Spleen (tissue), 11 donors: Measurements from ENCODE around the gene KREMEN2. TPM values are rescaled to one million over a fixed set of nuclear protein-coding genes. Genes with fewer than 3 reads are reported as not detected.

Source experiments
- DNase-seq: peaks from one replicate; pipeline ENCODE4 v3.0.0-alpha.2; 2020
- H3K27ac ChIP-seq, 8 donors: fragments of 200-600 bp; sonication (generic) in 7 of 8; 1 replicate in 4 of 8; 2 replicates in 4 of 8; pipeline versions ENCODE4 v1.5.0 to v1.8.0; 2016 to 2021; ENCODE audit warnings: inconsistent platforms in 4 of 8, mild to moderate bottlenecking in 4 of 8, moderate library complexity in 1 of 8
- H3K27me3 ChIP-seq, 7 donors: fragments of 200-600 bp; sonication (generic) in 6 of 7; replicated peaks in 1 of 7; 1 replicate in 4 of 7; 2 replicates in 3 of 7; pipeline versions ENCODE4 v1.5.0 to v1.8.0; 2016 to 2021; ENCODE audit warnings: inconsistent platforms in 3 of 7, mild to moderate bottlenecking in 1 of 7
- H3K36me3 ChIP-seq, 6 donors: fragments of 200-600 bp; sonication (generic) in 5 of 6; 1 replicate in 4 of 6; 2 replicates in 2 of 6; pipeline versions ENCODE4 v1.5.0 to v1.8.0; 2016 to 2021; ENCODE audit warnings: inconsistent platforms in 2 of 6
- H3K4me1 ChIP-seq, 6 donors: fragments of 200-600 bp; sonication (generic) in 5 of 6; 1 replicate in 3 of 6; 2 replicates in 3 of 6; pipeline versions ENCODE4 v1.5.0 to v1.8.0; 2016 to 2021; ENCODE audit warnings: inconsistent platforms in 3 of 6
- H3K4me3 ChIP-seq, 8 donors: fragments of 200-600 bp; sonication (generic) in 7 of 8; 1 replicate in 4 of 8; 2 replicates in 4 of 8; pipeline versions ENCODE4 v1.5.0 to v1.8.0; 2016 to 2021; ENCODE audit warnings: inconsistent platforms in 4 of 8, mild to moderate bottlenecking in 4 of 8, moderate library complexity in 2 of 8
- H3K9me3 ChIP-seq, 8 donors: fragments of 200-600 bp; sonication (generic) in 7 of 8; 1 replicate in 4 of 8; 2 replicates in 4 of 8; pipeline versions ENCODE4 v1.5.0 to v1.8.0; 2016 to 2021; ENCODE audit warnings: inconsistent platforms in 4 of 8
- POLR2A ChIP-seq, 3 donors: fragments of 450-650 bp; IDR thresholded peaks; one replicate each; pipeline ENCODE4 v1.5.1; 2017; ENCODE audit warnings: antibody characterized with exemption in 3 of 3, mild to moderate bottlenecking in 1 of 3
- POLR2AphosphoS5 ChIP-seq, 3 donors: sonication (generic); formaldehyde crosslinking; IDR thresholded peaks; one replicate each; pipeline ENCODE4 v1.5.1; 2017; ENCODE audit warnings: antibody characterized with exemption in 3 of 3
- WGBS, 5 donors: extraction: QIAGEN DNeasy Blood & Tissue Kit in 3 of 5; methylation state at CpG; one replicate each; pipeline versions ENCODE4 v1.1.5 to v1.1.7; 2013 to 2018; 5-methylcytosine and 5-hydroxymethylcytosine counted together
- intact Hi-C: fragments of 100-400 bp; cut with DNase I; formaldehyde crosslinking; loops from one replicate; pipeline ENCODE4 v1.15.0; 2023; ENCODE audit warnings: low total_unique reads
- polyA plus RNA-seq, 3 donors: library from polyadenylated mRNA; stranded (reverse); fragments of 200-250 nt; gene quantifications; one replicate each; pipeline ENCODE4 v1.2.1, GENCODE V29; 2013
- total RNA-seq, 7 donors: library from RNA; depleted of rRNA in 3 of 7; stranded (reverse); fragments of >200 nt in 3 of 7; fragmentation: NEBNext Ultra II Directional in 4 of 7; extraction: Animal tissue kit (Norgen Biotek cat#: 25700) in 4 of 7; gene quantifications; one replicate each; pipeline versions ENCODE4 v1.1.0 to v1.2.1, GENCODE V29; 2016 to 2021
- TF ChIP-seq, protein P1 (sequence below), 11 experiments: fragments of 200-600 bp in 7 of 11; fragments of 450-650 bp in 4 of 11; sonication (generic) in 4 of 11; IDR thresholded peaks in 8 of 11; conservative IDR thresholded peaks in 3 of 11; 1 replicate in 7 of 11; 2 replicates in 4 of 11; pipeline versions ENCODE4 v1.4.0 to v1.8.0; 2016 to 2021; ENCODE audit warnings: antibody characterized with exemption in 11 of 11, inconsistent platforms in 4 of 11, mild to moderate bottlenecking in 1 of 11
- donor health status: healthy with polysubstance abuse.
- donor health status: DM: no; HTN: no; CAD: no; lungs with moderate emphysema.
- donor health status: DM: no; HTN: no; CAD: no.
- donor health status: Bipolar disorder and iron deficiency.
- donor health status: healthy.
- donor health status: DM: no; HTN: no; CAD: no.
- donor health status: DM: yes; HTN: yes; CAD: no.

Gene KREMEN2
- total and polyA plus RNA-seq, 10 donors, result 0.40 to 1.2 (median 0.42) TPM; not detected in 5

DNA sequence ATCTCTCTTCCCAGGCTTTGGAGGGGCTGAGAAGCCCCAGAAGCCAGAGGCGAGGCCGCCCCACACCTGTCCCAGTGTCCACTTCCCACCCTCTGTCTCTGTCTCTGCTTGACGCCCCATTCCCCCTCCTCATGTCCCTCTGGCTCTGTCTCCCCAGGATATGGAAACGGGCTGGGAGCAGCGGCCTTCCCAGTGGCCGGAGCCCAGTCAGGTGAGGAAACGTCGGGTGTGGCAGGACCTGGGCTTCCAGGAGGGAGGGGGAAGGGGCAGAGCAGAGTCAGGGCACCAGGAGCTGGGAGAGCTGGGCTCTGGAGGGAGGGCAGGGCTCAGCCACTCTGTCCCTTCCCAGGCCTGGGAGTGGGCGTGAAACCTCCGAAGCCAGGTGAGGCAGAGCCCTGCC lies 26.8 kb downstream of the KREMEN2 start:
- no peak for TF ChIP-seq POLR2A (IDR thresholded peaks at IDR 0.05)
- TF ChIP-seq POLR2AphosphoS5 (IDR thresholded peaks at IDR 0.05), result no peak
- TF ChIP-seq, protein P1, sequence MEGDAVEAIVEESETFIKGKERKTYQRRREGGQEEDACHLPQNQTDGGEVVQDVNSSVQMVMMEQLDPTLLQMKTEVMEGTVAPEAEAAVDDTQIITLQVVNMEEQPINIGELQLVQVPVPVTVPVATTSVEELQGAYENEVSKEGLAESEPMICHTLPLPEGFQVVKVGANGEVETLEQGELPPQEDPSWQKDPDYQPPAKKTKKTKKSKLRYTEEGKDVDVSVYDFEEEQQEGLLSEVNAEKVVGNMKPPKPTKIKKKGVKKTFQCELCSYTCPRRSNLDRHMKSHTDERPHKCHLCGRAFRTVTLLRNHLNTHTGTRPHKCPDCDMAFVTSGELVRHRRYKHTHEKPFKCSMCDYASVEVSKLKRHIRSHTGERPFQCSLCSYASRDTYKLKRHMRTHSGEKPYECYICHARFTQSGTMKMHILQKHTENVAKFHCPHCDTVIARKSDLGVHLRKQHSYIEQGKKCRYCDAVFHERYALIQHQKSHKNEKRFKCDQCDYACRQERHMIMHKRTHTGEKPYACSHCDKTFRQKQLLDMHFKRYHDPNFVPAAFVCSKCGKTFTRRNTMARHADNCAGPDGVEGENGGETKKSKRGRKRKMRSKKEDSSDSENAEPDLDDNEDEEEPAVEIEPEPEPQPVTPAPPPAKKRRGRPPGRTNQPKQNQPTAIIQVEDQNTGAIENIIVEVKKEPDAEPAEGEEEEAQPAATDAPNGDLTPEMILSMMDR (IDR thresholded peaks at IDR 0.05 in 8 of 11, conservative IDR thresholded peaks at IDR 0.05 in 3 of 11), result no peak
- 57 to 91% (median 74%) methylated on average over 8 to 10 of the region's 10 CpGs for WGBS, 5 donors
- peaks cover 0 to 6% (median under 1%) of the 10 kb centered on the region in 6 donors for H3K4me1 ChIP-seq
- no peak overlapping the region for H3K27ac ChIP-seq
- H3K27me3 ChIP-seq, result peaks cover 0 to 44% (median 3%) of the 10 kb centered on the region in 7 donors
- no peak overlapping the region for H3K4me3 ChIP-seq
- no peak for DNase-seq
- H3K9me3 ChIP-seq, result no peaks in the 10 kb centered on the region
- intact Hi-C loops, result no loop called here
- H3K36me3 ChIP-seq, result no peaks in the 10 kb centered on the region

DNA sequence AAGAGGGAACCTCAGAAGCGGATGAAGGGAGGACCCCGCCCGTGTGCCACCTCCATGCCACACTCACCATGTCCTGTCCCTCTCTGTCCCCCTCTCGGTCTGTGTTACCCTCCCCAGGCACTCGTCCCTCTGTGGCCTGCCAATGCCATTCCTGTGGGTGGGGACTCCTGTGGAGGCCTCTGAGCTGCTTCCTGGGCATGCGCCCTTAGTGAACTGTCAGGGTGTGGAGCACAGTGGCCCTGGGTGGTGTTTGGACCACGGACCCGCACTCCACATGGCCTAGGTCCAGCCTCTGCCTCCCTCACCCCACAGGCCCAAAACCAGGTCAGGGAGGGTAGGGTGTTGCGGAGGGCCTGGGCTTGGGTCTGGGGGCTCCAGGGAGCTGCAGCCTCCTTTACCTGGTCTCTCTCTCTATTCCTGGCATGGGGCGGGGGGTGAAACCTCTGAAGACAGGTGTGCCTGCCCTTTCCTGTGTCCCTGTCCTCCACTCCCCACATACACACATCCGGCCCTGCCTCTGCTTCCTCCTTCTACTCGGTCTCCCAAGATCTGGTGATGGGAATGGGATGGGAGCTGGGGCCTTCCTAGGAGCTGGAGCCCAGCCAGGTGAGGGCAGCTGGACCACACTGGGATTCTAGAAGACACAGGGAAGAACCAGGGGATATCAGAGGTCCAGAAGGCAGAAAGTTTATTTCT lies 27.6 kb downstream of the KREMEN2 start:
- no peak overlapping the region for H3K27ac ChIP-seq
- TF ChIP-seq POLR2AphosphoS5 (IDR thresholded peaks at IDR 0.05) (no peak), POLR2A (IDR thresholded peaks at IDR 0.05) (no peak)
- TF ChIP-seq, protein P1 (IDR thresholded peaks at IDR 0.05 in 8 of 11, conservative IDR thresholded peaks at IDR 0.05 in 3 of 11), result no peak
- H3K36me3 ChIP-seq, result no peaks in the 10 kb centered on the region
- intact Hi-C loops, result no loop called here
- no peak overlapping the region for H3K4me3 ChIP-seq
- peaks cover 0 to 42% (median 3%) of the 10 kb centered on the region in 7 donors for H3K27me3 ChIP-seq
- DNase-seq, result no peak
- WGBS, 5 donors, result 81 to 88% (median 82%) methylated on average over 11 to 12 of the region's 12 CpGs
- no peaks in the 10 kb centered on the region for H3K4me1 ChIP-seq
- no peaks in the 10 kb centered on the region for H3K9me3 ChIP-seq

DNA sequence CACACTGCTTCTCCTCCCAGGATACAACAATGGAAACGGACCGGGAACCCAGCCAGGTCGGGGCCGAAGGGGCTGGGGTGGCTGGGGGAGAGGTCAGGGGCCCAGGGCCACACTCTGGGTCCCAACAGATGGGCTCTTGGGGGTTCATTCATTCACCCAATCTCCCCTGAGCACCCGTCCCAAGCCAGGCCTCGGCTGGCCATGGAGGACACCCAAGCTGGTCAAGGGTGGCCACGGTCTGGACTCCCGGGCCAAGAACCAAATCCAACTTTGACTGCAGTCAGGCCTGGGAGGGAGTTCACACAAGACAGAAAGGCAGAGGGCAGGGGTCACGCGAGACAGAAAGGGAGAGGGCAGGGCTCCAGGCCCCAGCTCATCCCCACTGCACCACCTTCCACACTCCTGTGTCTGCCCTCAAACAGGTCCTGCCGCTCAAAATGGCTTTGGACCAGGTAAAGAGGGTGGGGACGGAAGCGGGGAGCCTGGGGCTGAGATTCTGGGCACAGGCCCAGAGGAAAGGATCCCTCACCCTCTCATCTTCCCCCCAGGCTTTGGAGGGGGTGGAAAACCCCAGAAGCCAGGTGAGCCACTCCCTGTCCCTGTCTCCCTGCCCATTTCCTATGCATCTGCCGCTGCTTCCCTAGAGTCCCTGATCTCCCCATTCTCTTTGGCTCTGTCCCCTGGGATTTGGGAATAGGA lies 28.5 kb downstream of the KREMEN2 start:
- peaks cover 0 to 35% (median 3%) of the 10 kb centered on the region in 7 donors for H3K27me3 ChIP-seq
- intact Hi-C loops, result no loop called here
- no peak for TF ChIP-seq POLR2AphosphoS5 (IDR thresholded peaks at IDR 0.05)
- TF ChIP-seq, protein P1 (IDR thresholded peaks at IDR 0.05 in 8 of 11, conservative IDR thresholded peaks at IDR 0.05 in 3 of 11), result no peak
- TF ChIP-seq POLR2A (IDR thresholded peaks at IDR 0.05), result no peak
- DNase-seq, result no peak
- H3K4me3 ChIP-seq, result no peak overlapping the region
- H3K9me3 ChIP-seq, result no peaks in the 10 kb centered on the region
- H3K36me3 ChIP-seq, result no peaks in the 10 kb centered on the region
- WGBS, 5 donors, result 83 to 92% (median 88%) methylated on average over 14 of the region's 14 CpGs
- H3K27ac ChIP-seq, result no peak overlapping the region
- no peaks in the 10 kb centered on the region for H3K4me1 ChIP-seq

DNA sequence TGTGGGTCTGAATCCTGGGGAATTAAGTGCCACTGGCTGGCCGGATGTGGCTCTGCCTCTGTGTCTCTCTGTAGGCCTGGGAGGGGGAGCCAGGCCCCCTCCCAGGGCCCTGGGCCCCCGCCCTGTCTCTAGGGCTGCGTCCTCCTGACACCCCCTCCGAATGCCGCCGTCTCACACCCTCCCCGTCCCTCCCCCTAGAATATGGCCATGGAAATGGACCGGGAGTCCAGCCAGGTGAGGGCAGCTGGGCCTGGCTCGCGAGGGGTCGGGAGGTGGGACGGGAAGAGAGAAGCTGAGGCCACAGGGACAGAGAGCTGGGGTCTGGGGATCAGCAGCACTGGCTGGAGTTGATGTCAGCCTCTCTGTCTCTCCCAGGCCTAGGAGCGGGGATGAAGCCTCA lies 32.2 kb downstream of the KREMEN2 start:
- TF ChIP-seq POLR2A (IDR thresholded peaks at IDR 0.05), result no peak
- TF ChIP-seq, protein P1 (IDR thresholded peaks at IDR 0.05 in 8 of 11, conservative IDR thresholded peaks at IDR 0.05 in 3 of 11), result no peak
- TF ChIP-seq POLR2AphosphoS5 (IDR thresholded peaks at IDR 0.05), result no peak
- DNase-seq, result no peak
- 70 to 93% (median 84%) methylated on average over 8 to 13 of the region's 13 CpGs for WGBS, 5 donors

More for the DNA sequence above, 32.2 kb downstream of the KREMEN2 start:
- Histone ChIP-seq H3K27ac (no peak overlapping the region), H3K36me3 (no peaks in the 10 kb centered on the region), H3K4me3 (no peak overlapping the region), H3K27me3 (peaks cover 0 to 31% (median 0%) of the 10 kb centered on the region in 7 donors), H3K9me3 (no peaks in the 10 kb centered on the region), H3K4me1 (no peaks in the 10 kb centered on the region)
- intact Hi-C loops, result no loop called here
